HG03066 (cell line): ENCODE data around the gene HHIPL2.

Experiments used
- ATAC-seq: cut with Tn5 transposase; IDR thresholded peaks from one replicate; pipeline ENCODE4 v1.9.1; 2021; ENCODE audit warnings: low read depth; ENCODE audit not compliant: unreplicated experiment

HHIPL2 gene

GRCh38 chr1:222547944-222548671 lies at the start of gene HHIPL2:
HHIPL2 (minus strand) TSS chr1:222548104; CDS start chr1:222548044, 60 bp downstream.
- no peak for ATAC-seq

- ATAC-seq = no peak
These were observed 48.8 kb upstream of the HHIPL2 start for GRCh38 chr1:222596696-222597095.

- ATAC-seq = no peak
These were observed 46.9 kb upstream of the HHIPL2 start for GRCh38 chr1:222594789-222595188.

- ATAC-seq = no peak
These were observed 44.3 kb upstream of the HHIPL2 start for GRCh38 chr1:222592171-222592570.

GRCh38 chr1:222589462-222590302 lies 41.8 kb upstream of the HHIPL2 start, which contains the start of gene TAF1A:
TAF1A (minus strand) TSS chr1:222589933.
- ATAC-seq = peak; percentile 99

- ATAC-seq = no peak
These were observed 40.2 kb upstream of the HHIPL2 start for GRCh38 chr1:222588135-222588534.

GRCh38 chr1:222586842-222587241 lies 38.9 kb upstream of the HHIPL2 start:
- ATAC-seq = no peak

GRCh38 chr1:222583079-222583478 lies 35.2 kb upstream of the HHIPL2 start:
- peak; percentile 88 for ATAC-seq

GRCh38 chr1:222582099-222582774 lies 34.3 kb upstream of the HHIPL2 start:
- ATAC-seq = peak; percentile 45

- ATAC-seq = no peak
These were observed 31.4 kb upstream of the HHIPL2 start for GRCh38 chr1:222579316-222579715.

GRCh38 chr1:222570837-222571236 lies 22.9 kb upstream of the HHIPL2 start:
- no peak for ATAC-seq

- no peak for ATAC-seq
These were observed 13.8 kb upstream of the HHIPL2 start for GRCh38 chr1:222561656-222562055.

- ATAC-seq = no peak
These were observed 9.7 kb upstream of the HHIPL2 start for GRCh38 chr1:222557574-222557973.

GRCh38 chr1:222557148-222557547 lies 9.2 kb upstream of the HHIPL2 start:
- no peak for ATAC-seq

GRCh38 chr1:222555992-222556615 lies 8.2 kb upstream of the HHIPL2 start:
- ATAC-seq = no peak

- ATAC-seq = no peak
These were observed 6.3 kb upstream of the HHIPL2 start for GRCh38 chr1:222554177-222554576.

- ATAC-seq = no peak
These were observed 5.0 kb upstream of the HHIPL2 start for GRCh38 chr1:222552882-222553281.

GRCh38 chr1:222547260-222547614 lies 667 bp downstream of the HHIPL2 start:
- ATAC-seq = no peak

GRCh38 chr1:222546548-222547259 lies 1.2 kb downstream of the HHIPL2 start:
- no peak for ATAC-seq

GRCh38 chr1:222546091-222546490 lies 1.8 kb downstream of the HHIPL2 start:
- no peak for ATAC-seq
